ENCODE measurements around the gene MYO1C. TPM values are rescaled to one million over a fixed set of nuclear protein-coding genes. Genes with fewer than 3 reads are reported as not detected.
"Not testable (repeated sequence)": the region's sequence is repeated elsewhere in the genome, so short reads cannot be mapped to it uniquely, and the experiment has no call there.

Gene MYO1C
- polyA plus RNA-seq, 1 donor from 2014 or later = 5.7 TPM

DNA sequence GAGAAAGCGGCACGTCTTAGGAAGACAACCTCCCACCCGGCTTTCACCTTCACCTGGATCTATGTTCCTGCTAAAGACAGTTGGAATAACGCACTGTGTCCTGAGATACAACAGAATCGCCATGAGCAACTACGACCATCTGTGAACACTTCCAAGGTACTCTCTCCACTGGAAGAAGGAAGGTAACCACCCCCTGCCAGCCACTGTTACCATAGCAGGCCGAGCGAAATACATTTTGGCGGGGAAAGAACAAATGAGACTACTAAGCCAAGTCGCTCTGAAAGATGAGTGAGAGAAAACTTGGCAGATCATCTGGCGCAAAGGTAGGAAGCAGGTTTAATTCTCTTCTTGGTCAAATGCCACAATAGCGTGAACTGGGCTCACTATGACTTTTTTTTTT lies 46.3 kb downstream of the MYO1C start:
- H3K9me2 ChIP-seq (ENCODE audit: insufficient read depth, low read length) = no peaks in the 10 kb centered on the region
- H3K9me3 ChIP-seq (ENCODE audit: low read length) = no peaks in the 10 kb centered on the region
- no peak overlapping the region for H3K4me3 ChIP-seq (ENCODE audit: low read length)
- H3F3A ChIP-seq (ENCODE audit: insufficient read depth, low read length, poor library complexity, severe bottlenecking) = no peaks in the 10 kb centered on the region
- no peak overlapping the region for H3K4me2 ChIP-seq (ENCODE audit: low read length)
- H3K27ac ChIP-seq (ENCODE audit: low read length) = no peak overlapping the region
- H3K27me3 ChIP-seq (ENCODE audit: insufficient read depth, low read depth, low read length) = no peaks in the 10 kb centered on the region
- peaks cover 60% of the 10 kb centered on the region for H3K79me2 ChIP-seq (replicated peaks; ENCODE audit: insufficient read depth, low read length)
- H3K36me3 ChIP-seq (ENCODE audit: insufficient read depth, low read length) = no peaks in the 10 kb centered on the region
- H4K20me1 ChIP-seq (ENCODE audit: insufficient read depth) = no peaks in the 10 kb centered on the region
- no peak for TF ChIP-seq POLR2AphosphoS5 (IDR thresholded peaks at IDR 0.05)
- TF ChIP-seq EP300 (conservative IDR thresholded peaks at IDR 0.05; ENCODE audit: poor library complexity, severe bottlenecking) = no peak
- TF ChIP-seq, protein P1, sequence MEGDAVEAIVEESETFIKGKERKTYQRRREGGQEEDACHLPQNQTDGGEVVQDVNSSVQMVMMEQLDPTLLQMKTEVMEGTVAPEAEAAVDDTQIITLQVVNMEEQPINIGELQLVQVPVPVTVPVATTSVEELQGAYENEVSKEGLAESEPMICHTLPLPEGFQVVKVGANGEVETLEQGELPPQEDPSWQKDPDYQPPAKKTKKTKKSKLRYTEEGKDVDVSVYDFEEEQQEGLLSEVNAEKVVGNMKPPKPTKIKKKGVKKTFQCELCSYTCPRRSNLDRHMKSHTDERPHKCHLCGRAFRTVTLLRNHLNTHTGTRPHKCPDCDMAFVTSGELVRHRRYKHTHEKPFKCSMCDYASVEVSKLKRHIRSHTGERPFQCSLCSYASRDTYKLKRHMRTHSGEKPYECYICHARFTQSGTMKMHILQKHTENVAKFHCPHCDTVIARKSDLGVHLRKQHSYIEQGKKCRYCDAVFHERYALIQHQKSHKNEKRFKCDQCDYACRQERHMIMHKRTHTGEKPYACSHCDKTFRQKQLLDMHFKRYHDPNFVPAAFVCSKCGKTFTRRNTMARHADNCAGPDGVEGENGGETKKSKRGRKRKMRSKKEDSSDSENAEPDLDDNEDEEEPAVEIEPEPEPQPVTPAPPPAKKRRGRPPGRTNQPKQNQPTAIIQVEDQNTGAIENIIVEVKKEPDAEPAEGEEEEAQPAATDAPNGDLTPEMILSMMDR (IDR thresholded peaks at IDR 0.05; ENCODE audit: poor library complexity, severe bottlenecking) = no peak
- TF ChIP-seq RAD21 (conservative IDR thresholded peaks at IDR 0.05) = no peak
- TF ChIP-seq, protein P2, sequence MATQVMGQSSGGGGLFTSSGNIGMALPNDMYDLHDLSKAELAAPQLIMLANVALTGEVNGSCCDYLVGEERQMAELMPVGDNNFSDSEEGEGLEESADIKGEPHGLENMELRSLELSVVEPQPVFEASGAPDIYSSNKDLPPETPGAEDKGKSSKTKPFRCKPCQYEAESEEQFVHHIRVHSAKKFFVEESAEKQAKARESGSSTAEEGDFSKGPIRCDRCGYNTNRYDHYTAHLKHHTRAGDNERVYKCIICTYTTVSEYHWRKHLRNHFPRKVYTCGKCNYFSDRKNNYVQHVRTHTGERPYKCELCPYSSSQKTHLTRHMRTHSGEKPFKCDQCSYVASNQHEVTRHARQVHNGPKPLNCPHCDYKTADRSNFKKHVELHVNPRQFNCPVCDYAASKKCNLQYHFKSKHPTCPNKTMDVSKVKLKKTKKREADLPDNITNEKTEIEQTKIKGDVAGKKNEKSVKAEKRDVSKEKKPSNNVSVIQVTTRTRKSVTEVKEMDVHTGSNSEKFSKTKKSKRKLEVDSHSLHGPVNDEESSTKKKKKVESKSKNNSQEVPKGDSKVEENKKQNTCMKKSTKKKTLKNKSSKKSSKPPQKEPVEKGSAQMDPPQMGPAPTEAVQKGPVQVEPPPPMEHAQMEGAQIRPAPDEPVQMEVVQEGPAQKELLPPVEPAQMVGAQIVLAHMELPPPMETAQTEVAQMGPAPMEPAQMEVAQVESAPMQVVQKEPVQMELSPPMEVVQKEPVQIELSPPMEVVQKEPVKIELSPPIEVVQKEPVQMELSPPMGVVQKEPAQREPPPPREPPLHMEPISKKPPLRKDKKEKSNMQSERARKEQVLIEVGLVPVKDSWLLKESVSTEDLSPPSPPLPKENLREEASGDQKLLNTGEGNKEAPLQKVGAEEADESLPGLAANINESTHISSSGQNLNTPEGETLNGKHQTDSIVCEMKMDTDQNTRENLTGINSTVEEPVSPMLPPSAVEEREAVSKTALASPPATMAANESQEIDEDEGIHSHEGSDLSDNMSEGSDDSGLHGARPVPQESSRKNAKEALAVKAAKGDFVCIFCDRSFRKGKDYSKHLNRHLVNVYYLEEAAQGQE (IDR thresholded peaks at IDR 0.05; ENCODE audit: borderline replicate concordance) = no peak
- TF ChIP-seq TAF1 (IDR thresholded peaks at IDR 0.05; ENCODE audit: low read depth) = no peak
- no peak for TF ChIP-seq SMC3 (conservative IDR thresholded peaks at IDR 0.05; ENCODE audit: poor library complexity)
- TF ChIP-seq EZH2 (IDR thresholded peaks at IDR 0.05; ENCODE audit: borderline replicate concordance, insufficient read depth, low read length, poor library complexity, severe bottlenecking) = no peak
- no peak for TF ChIP-seq MXI1 (conservative IDR thresholded peaks at IDR 0.05; ENCODE audit: poor library complexity, severe bottlenecking)
- no peak overlapping the region for H3K9ac ChIP-seq (ENCODE audit: low read length)
- H2AFZ ChIP-seq (ENCODE audit: low read depth, low read length) = no peak overlapping the region

DNA sequence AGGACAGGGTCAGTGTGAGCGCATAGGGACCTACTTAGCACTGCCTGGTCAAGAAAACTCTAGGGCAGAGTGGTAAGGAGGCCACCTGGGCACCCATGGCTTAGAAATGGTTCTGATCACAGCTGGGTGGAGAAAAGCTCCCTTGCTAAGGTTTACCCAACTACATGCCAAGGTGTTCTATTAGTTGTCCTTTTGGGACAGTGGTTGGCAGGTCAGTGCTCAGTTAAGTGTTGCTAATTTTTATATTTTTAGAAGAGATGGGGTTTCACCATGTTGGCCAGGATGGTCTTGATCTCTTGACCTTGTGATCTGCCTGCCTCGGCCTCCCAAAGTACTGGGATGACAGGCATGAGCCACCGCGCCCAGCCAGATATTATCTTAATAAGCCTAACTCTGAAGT lies 46.8 kb downstream of the MYO1C start:
- H3F3A ChIP-seq (ENCODE audit: insufficient read depth, low read length, poor library complexity, severe bottlenecking); H3K4me2 ChIP-seq (ENCODE audit: low read length); H3K9me3 ChIP-seq (ENCODE audit: low read length); H3K27me3 ChIP-seq (ENCODE audit: insufficient read depth, low read depth, low read length); H3K27ac ChIP-seq (ENCODE audit: low read length); H3K9me2 ChIP-seq (ENCODE audit: insufficient read depth, low read length); H4K20me1 ChIP-seq (ENCODE audit: insufficient read depth); H3K9ac ChIP-seq (ENCODE audit: low read length); H3K36me3 ChIP-seq (ENCODE audit: insufficient read depth, low read length); H2AFZ ChIP-seq (ENCODE audit: low read depth, low read length); H3K4me3 ChIP-seq (ENCODE audit: low read length): not testable (repeated sequence)
- H3K79me2 ChIP-seq (replicated peaks; ENCODE audit: insufficient read depth, low read length) = peaks cover 62% of the 10 kb centered on the region

DNA sequence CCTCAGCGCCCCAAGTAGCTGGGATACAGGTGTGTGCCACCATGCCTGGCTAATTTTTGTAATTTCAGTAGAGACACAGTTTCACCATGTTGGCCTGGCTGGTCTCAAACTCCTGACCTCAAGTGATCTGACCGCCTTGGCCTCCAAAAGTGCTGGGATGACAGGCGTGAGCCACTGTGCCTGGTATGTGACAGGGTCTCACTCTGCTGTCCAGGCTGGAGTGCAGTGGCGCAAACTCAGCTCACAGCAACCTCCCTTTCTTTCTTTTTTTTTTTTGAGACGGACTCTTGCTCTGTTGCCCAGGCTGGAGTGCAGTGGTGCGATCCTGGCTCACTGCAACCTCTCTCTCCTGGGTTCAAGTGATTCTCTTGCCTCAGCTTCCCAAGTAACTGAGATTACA lies 49.8 kb downstream of the MYO1C start:
- not testable (repeated sequence) for H3K27ac ChIP-seq (ENCODE audit: low read length); H3K4me3 ChIP-seq (ENCODE audit: low read length); H3K9ac ChIP-seq (ENCODE audit: low read length); H4K20me1 ChIP-seq (ENCODE audit: insufficient read depth); H3K36me3 ChIP-seq (ENCODE audit: insufficient read depth, low read length); H3K9me2 ChIP-seq (ENCODE audit: insufficient read depth, low read length); H3K27me3 ChIP-seq (ENCODE audit: insufficient read depth, low read depth, low read length); H3F3A ChIP-seq (ENCODE audit: insufficient read depth, low read length, poor library complexity, severe bottlenecking); H2AFZ ChIP-seq (ENCODE audit: low read depth, low read length); H3K4me2 ChIP-seq (ENCODE audit: low read length); H3K9me3 ChIP-seq (ENCODE audit: low read length)
- peaks cover 43% of the 10 kb centered on the region for H3K79me2 ChIP-seq (replicated peaks; ENCODE audit: insufficient read depth, low read length)

Data from neural cell (in vitro differentiated cells).